GM18909 (cell line): ENCODE data around the gene CYP2A7.
"Not testable (repeated sequence)": the region's sequence is repeated elsewhere in the genome, so short reads cannot be mapped to it uniquely, and the experiment has no call there.

Source experiments
- ATAC-seq: cut with Tn5 transposase; IDR thresholded peaks from one replicate; pipeline ENCODE4 v1.9.1; 2021; ENCODE audit warnings: mild to moderate bottlenecking; ENCODE audit not compliant: unreplicated experiment, poor library complexity

The CYP2A7 gene

GRCh38 chr19:40846722-40847121, 35.3 kb downstream of the CYP2A7 start:
- not testable (repeated sequence) for ATAC-seq

GRCh38 chr19:40843653-40844052, 38.4 kb downstream of the CYP2A7 start:
- ATAC-seq: not testable (repeated sequence)

DNA sequence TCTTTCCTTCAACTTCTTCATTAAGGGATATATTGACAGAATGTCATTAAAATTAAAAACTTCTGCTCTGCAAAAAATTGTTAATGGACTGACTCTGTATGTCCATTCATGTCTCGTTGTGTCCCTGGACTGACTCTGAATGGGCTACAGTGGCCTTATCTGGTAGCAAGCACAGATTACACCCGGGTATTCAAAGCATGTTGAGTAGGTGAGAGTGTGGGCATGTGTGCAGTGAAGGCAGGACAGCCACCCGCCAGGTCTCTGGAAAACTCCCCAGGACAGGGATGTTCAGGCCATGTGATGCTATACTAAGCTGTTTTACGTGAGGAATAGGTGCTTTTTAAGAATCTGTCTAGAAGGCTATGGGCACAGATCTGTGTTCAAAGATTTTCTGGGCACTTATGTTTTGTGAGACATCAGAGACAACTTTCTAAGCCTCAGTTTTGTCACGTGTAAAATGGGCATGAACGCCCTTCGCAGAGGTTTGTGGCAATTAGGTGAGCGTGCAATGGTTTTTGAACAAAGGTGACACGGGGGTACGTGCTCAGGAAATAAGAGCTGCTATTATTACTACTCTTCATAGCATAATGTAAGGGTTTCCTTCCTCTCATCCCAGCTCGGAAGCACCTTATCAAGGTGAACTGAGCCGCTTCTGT, 38.9 kb downstream of the CYP2A7 start:
- ATAC-seq: not testable (repeated sequence)

DNA sequence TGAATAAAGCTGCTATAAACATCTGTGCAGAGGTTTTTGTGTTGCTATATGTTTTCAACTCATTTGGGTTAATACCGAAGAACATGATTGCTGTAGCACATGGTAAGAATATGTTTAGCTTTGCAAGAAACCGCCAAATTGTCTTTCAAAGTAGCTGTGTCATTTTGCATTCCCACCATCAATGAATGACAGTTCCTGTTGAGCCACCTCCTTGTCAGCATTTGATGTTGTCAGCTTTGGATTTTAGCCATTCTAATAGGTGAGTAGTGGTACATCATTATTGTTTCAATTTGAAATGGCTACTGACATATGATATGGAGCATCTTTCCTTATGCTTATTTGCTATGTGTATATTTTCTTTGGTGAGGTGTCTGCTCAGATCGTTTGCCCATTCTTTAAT, 40.0 kb downstream of the CYP2A7 start:
- ATAC-seq: not testable (repeated sequence)

GRCh38 chr19:40838477-40838876, 43.6 kb downstream of the CYP2A7 start:
- not testable (repeated sequence) for ATAC-seq

GRCh38 chr19:40836754-40837429, 45.1 kb downstream of the CYP2A7 start:
- ATAC-seq: no peak

GRCh38 chr19:40833728-40834533, 48.1 kb downstream of the CYP2A7 start:
- not testable (repeated sequence) for ATAC-seq

- not testable (repeated sequence) for ATAC-seq
Measured at GRCh38 chr19:40832431-40832790, 49.6 kb downstream of the CYP2A7 start.

GRCh38 chr19:40831502-40832430, 50.3 kb downstream of the CYP2A7 start:
- no peak for ATAC-seq

GRCh38 chr19:40830741-40831140, 51.3 kb downstream of the CYP2A7 start:
- not testable (repeated sequence) for ATAC-seq

DNA sequence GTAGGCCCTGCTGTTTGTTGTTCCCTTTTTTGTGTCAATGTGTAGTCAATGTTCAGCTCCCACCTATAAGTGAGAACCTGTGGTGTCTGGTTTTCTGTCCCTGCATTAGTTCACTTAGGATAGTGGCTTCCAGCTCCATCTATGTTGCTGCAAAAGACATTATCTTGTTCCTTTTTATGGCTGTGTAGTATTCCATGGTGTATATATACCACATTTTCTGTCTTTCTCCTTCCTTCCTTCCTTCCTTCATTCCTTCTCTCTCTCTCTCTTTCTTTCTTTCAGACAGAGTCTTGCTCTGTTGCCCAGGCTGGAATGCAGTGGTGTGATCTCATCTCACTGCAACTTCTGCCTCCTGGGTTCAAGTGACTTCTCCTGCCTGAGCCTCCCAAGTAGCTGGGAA, 52.8 kb downstream of the CYP2A7 start:
- ATAC-seq: no peak

- no peak for ATAC-seq
Measured at GRCh38 chr19:40827386-40828247, 54.4 kb downstream of the CYP2A7 start.

GRCh38 chr19:40826699-40827385, 55.2 kb downstream of the CYP2A7 start:
- ATAC-seq: not testable (repeated sequence)

DNA sequence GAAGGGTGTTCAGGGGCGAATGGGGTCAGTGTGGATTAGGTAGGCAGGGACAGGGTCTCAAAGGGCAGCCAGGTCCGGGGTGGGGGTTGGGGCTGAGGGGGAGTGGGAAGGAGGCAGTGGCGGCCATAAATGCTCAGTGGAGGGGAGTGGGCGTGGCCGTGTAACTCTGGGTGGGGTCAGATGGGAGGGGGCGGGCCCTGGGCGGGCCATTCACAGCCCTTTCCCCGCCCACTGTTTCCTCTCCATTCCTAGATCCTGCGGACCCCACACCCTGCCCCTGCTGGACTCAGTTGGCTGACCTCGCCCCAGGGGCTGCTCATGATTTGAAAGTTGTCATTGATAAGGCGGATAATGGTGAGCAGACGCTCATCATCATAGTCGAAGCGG, 55.7 kb downstream of the CYP2A7 start:
- not testable (repeated sequence) for ATAC-seq

DNA sequence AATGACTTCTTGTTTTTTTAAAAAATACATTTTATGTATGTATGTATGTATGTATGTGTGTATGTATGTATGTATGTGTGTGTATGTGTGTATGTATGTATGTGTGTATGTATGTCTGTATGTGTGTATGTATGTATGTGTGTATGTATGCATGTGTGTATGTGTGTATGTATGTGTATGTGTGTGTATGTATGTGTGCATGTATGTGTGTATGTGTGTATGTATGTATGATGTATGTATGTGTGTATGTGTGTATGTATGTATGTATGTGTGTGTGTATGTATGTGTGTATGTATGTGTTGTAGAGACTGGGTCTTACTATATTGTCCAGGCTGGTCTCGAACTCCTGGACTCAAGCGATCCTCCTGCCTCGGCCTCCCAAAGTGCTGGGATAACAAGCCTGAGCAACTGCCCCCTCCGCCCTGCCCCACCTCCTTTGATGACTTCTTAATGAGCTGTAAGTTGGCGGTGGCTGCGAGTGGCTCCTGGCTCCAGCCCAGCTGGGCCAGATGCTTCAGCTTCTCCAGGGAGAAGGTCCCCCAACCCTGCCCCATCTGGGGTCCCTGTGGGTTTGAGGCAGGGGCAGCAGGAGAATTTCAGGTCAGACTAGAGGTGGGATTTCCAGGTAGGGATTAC, 56.5 kb downstream of the CYP2A7 start:
- ATAC-seq: not testable (repeated sequence)
